Measurements from ENCODE around the gene TPI1. TPM values are rescaled to one million over a fixed set of nuclear protein-coding genes. Genes with fewer than 3 reads are reported as not detected.
"Not testable (repeated sequence)": the region's sequence is repeated elsewhere in the genome, so short reads cannot be mapped to it uniquely, and the experiment has no call there.

Gene TPI1
- total RNA-seq, 1 experiment from 2014 or later = 1,506 TPM

- in situ Hi-C loops (cut with HindIII; ENCODE audit: low sequenced_read_pairs); DNase-seq (ENCODE audit: low spot score): not testable (repeated sequence)
Measured at GRCh38 chr12:6886206-6886999, 19.1 kb downstream of the TPI1 start.

DNA sequence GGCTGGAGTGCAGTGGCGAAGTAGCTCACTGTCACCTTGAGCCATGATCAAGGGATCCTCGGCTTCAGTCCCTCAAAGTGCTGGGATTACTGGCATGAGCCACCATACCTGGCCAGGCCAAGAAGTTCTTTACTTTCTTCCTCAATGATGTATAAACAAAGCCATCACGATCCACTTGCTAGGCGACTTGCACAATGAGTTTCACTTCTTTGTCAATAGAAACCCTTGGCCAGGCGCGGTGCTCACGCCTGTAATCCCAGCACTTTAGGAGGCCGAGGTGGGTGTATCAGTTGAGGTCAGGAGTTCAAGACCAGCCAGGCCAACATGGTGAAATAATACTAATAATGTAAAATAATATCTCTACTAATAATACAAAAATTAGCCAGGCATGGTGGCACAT, 20.1 kb downstream of the TPI1 start:
- no peak for DNase-seq (ENCODE audit: low spot score)
- in situ Hi-C loops (cut with HindIII; ENCODE audit: low sequenced_read_pairs) = no loop called here

- in situ Hi-C loops (cut with HindIII; ENCODE audit: low sequenced_read_pairs) = no loop called here
- DNase-seq (ENCODE audit: low spot score) = no peak
Measured at GRCh38 chr12:6888360-6888759, 21.0 kb downstream of the TPI1 start.

- DNase-seq (ENCODE audit: low spot score); in situ Hi-C loops (cut with HindIII; ENCODE audit: low sequenced_read_pairs): not testable (repeated sequence)
Measured at GRCh38 chr12:6888794-6889193, 21.5 kb downstream of the TPI1 start.

GRCh38 chr12:6889775-6890573, 22.6 kb downstream of the TPI1 start:
- in situ Hi-C loops (cut with HindIII; ENCODE audit: low sequenced_read_pairs); DNase-seq (ENCODE audit: low spot score): not testable (repeated sequence)

- in situ Hi-C loops (cut with HindIII; ENCODE audit: low sequenced_read_pairs) = no loop called here
- DNase-seq (ENCODE audit: low spot score) = peak; percentile 96
Measured at GRCh38 chr12:6890789-6891645, 23.7 kb downstream of the TPI1 start.

GRCh38 chr12:6891646-6892001, 24.3 kb downstream of the TPI1 start:
- in situ Hi-C loops (cut with HindIII; ENCODE audit: low sequenced_read_pairs) = no loop called here
- no peak for DNase-seq (ENCODE audit: low spot score)

DNA sequence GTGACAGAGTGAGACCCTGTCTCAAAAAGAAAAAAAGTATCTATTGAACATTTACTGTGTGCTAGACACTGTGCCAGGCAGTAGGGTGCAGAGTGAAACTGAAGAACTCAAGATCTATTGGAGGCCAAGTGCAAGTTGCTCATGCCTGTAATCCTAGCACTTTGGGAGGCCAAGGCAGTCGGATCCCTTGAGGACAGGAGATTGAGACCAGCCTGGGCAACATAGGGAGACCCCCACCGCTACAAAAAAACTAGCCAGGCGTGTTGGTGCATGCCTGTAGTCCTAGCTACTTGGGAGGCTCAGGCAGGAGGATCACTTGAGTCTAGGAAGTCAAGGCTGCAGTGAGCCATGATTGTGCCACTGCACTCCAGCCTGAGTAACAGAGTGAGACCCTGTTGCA, 25.4 kb downstream of the TPI1 start:
- in situ Hi-C loops (cut with HindIII; ENCODE audit: low sequenced_read_pairs); DNase-seq (ENCODE audit: low spot score): not testable (repeated sequence)

DNA sequence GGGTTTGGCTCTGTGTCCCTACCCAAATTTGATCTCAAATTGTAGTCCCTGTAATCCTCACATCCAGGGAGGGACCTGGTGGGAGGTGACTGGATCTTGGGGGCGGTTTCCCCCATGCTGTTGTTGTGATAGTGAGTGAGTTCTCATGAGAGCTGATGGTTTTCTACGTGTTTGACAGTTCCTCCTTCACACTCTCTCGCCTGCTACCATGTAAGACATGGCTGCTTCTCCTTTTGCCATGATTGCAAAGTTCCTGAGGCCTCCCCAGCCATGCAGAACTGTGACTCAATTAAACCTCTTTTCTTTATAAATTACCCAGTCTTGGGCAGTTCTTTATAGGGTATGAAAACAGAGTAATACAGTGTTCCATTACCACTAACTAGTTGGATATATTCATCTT, 27.0 kb downstream of the TPI1 start:
- in situ Hi-C loops (cut with HindIII; ENCODE audit: low sequenced_read_pairs) = no loop called here
- DNase-seq (ENCODE audit: low spot score) = no peak

DNA sequence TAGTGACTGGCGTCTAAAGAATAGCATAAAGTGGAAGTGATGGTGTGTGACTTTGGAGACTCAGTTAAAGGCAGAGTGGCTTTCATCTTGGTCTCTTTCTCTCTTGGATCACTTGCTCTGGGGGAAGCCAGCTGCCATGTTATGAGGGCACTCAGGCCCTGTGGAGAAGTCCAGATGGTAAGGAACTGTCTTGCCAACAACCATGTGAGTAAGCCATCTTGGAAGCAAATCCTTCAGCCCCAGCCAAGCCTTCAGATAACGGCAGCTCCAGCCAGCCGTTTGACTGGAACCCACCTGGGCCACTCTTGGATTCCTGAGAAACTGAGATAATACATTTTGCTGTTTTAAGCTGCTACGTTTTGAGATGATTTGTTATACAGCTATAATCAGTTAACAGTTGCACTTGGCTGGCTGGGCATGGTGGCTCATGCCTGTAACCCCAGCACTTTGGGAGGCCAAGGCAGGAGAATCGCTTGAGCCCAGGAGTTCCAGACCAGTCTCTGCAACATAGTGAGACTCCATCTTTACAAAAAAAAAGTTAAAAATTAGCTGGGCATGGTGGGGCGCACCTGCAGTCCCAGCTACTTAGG, 29.6 kb downstream of the TPI1 start:
- in situ Hi-C loops (cut with HindIII; ENCODE audit: low sequenced_read_pairs) = no loop called here
- DNase-seq (ENCODE audit: low spot score) = peak; percentile 95

- DNase-seq (ENCODE audit: low spot score) = no peak
- in situ Hi-C loops (cut with HindIII; ENCODE audit: low sequenced_read_pairs) = no loop called here
Measured at GRCh38 chr12:6899427-6899826, 32.1 kb downstream of the TPI1 start.

DNA sequence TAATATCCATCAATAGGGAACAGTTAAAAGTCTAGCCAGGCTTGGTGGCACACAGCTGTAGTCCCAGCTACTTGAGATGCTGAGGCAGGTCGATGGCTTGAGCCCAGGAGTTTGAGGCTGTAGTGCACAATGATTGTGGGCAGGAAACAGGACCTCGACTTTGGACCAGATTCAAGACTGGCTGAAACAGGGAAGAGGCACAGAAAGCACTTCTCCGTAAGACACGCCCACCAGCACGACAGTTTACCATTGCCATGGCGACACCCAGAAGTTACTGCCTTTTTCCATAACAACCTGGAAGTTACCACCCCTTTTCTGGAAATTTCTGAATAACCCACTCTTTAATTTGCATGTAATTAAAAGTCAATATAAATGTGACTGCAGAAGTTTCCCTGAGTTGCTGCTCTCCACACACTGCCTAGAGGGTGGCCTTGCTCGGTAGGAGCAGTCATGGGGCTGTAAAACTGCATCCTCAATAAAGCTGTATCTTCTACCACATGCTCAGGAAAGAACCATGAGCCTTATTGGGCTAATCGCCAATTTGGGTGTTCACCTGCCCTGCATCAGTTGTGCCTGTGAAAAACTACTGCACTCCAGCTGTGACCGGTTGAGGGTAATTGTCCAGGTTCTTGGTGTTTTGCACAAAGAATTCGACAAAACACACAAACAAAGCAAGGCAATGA, 32.6 kb downstream of the TPI1 start:
- peak; percentile 49 for DNase-seq (ENCODE audit: low spot score)
- in situ Hi-C loops (cut with HindIII; ENCODE audit: low sequenced_read_pairs) = no loop called here

DNA sequence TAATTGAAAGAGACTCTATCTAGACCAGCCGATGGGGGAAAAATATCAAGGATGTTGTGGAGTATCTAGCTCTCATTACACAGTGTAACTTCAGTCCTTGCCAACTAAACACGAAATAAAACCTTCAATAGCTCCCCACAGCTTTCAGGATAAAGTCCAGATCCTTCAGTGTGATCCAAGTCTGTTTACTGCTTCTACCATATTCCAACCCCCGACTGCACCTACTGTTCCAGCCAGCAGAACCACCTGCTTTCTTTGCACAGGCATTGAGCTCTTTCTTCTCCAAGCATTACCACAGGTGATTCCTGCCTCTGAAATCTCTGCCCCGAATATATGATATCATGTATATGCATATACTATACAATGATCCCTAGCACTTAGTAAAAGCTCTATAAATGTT, 35.1 kb downstream of the TPI1 start:
- in situ Hi-C loops (cut with HindIII; ENCODE audit: low sequenced_read_pairs) = no loop called here
- DNase-seq (ENCODE audit: low spot score) = peak; percentile 77

DNA sequence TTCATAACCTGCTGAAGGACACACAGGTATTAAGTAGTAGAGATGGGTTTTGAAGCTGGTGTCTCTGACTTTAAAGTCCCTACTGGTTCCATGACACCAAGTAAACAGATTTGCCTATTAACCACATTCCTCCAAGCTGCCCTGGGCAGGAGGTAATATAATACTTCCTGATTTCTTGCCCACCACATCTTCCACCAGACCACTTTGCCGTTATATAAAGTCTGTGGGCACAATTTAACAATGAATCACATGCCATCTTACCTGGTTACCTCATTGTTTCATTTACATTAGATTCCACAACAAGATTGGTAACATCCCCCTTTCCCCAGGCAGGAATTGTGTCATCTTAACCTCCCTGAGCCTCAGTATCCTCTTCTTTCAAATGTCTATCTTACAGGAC, 36.4 kb downstream of the TPI1 start:
- no peak for DNase-seq (ENCODE audit: low spot score)
- in situ Hi-C loops (cut with HindIII; ENCODE audit: low sequenced_read_pairs) = no loop called here

- peak; percentile 99 for DNase-seq (ENCODE audit: low spot score)
- in situ Hi-C loops (cut with HindIII; ENCODE audit: low sequenced_read_pairs) = no loop called here
Measured at GRCh38 chr12:6904280-6905276, 37.2 kb downstream of the TPI1 start, which contains the start of gene LRRC23. TSS of gene LRRC23 (plus strand) at chr12:6904822. CDS start at chr12:6905634, 812 bp downstream.

GRCh38 chr12:6905414-6906040, 38.2 kb downstream of the TPI1 start:
- DNase-seq (ENCODE audit: low spot score) = no peak
- in situ Hi-C loops (cut with HindIII; ENCODE audit: low sequenced_read_pairs) = no loop called here

DNA sequence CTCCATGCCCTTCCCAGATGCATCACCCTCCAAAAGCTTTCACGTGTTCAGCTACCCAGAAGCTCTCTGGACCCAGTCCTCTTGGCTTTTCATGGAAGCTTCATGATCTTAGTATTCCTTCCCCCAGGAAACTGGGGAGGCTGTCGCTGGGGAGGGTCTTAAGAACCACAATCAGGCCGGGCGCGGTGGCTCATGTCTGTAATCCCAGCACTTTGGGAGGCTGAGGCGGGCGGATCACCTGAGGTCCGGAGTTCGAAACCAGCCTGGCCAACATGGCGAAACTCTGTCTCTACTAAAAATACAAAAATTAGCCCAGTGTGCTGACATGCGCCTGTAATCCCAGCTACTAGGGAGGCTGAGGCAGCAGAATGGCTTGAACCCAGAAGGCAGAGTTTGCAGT, 40.8 kb downstream of the TPI1 start:
- DNase-seq (ENCODE audit: low spot score); in situ Hi-C loops (cut with HindIII; ENCODE audit: low sequenced_read_pairs): not testable (repeated sequence)

All from G401 (cell line).